Keratinocyte (primary cell): ENCODE results near the gene MGAT5. TPM values are rescaled to one million over a fixed set of nuclear protein-coding genes. Genes with fewer than 3 reads are reported as not detected.

ENCODE experiments used
- DNase-seq: peaks from one replicate; pipeline ENCODE4 v3.0.0-alpha.2; 2011; ENCODE audit warnings: low read depth, missing footprints, low spot score
- FAIRE-seq: peaks from 2 replicates; lab custom pipeline; 2011; peaks lifted over from hg19 to GRCh38; lab: Jason Lieb, UNC
- H2AFZ ChIP-seq: 2 replicates; pipeline ENCODE4 v1.6.0; 2012; ENCODE audit warnings: low read length, control low read depth, inconsistent platforms; ENCODE audit not compliant: control insufficient read depth
- H3K27ac ChIP-seq: 2 replicates; pipeline ENCODE4 v1.5.1; 2011; ENCODE audit warnings: low read length; ENCODE audit not compliant: control insufficient read depth, insufficient read depth
- H3K27me3 ChIP-seq: 3 replicates; pipeline ENCODE4 v1.6.0; 2011; ENCODE audit warnings: low read length; ENCODE audit not compliant: control insufficient read depth, insufficient read depth; ENCODE audit errors: extremely low read depth
- H3K36me3 ChIP-seq, 2 experiments: 2 replicates in 1 of 2; 3 replicates in 1 of 2; pipeline ENCODE4 v1.5.1; 2011; ENCODE audit warnings: low read length in 2 of 2, mild to moderate bottlenecking in 1 of 2; ENCODE audit not compliant: control insufficient read depth in 2 of 2, insufficient read depth in 2 of 2; ENCODE audit errors: extremely low read depth in 1 of 2
- H3K4me1 ChIP-seq: 3 replicates; pipeline ENCODE4 v1.5.1; 2011; ENCODE audit warnings: low read length; ENCODE audit not compliant: control insufficient read depth, insufficient read depth; ENCODE audit errors: extremely low read depth
- H3K4me2 ChIP-seq: 3 replicates; pipeline ENCODE4 v1.6.0; 2011; ENCODE audit warnings: low read depth, low read length; ENCODE audit not compliant: control insufficient read depth, insufficient read depth; ENCODE audit errors: extremely low read depth
- H3K4me3 ChIP-seq, 3 experiments: fragments of 200-600 bp in 1 of 3; sonication (generic) in 1 of 3; 2 replicates in 2 of 3; 3 replicates in 1 of 3; pipeline ENCODE4 v1.5.1; 2011 to 2016; ENCODE audit warnings: low read length in 3 of 3, mild to moderate bottlenecking in 3 of 3, control low read depth in 2 of 3, inconsistent platforms in 1 of 3, low read depth in 1 of 3, mixed read lengths in 1 of 3, mixed run types in 1 of 3, moderate library complexity in 1 of 3; ENCODE audit not compliant: control insufficient read depth in 2 of 3, insufficient read depth in 2 of 3; ENCODE audit errors: extremely low read depth in 1 of 3
- H3K79me2 ChIP-seq: 2 replicates; pipeline ENCODE4 v1.6.0; 2012; ENCODE audit warnings: low read length; ENCODE audit not compliant: control insufficient read depth, insufficient read depth
- H3K9ac ChIP-seq: 3 replicates; pipeline ENCODE4 v1.6.0; 2011; ENCODE audit warnings: low read length; ENCODE audit not compliant: control insufficient read depth, insufficient read depth; ENCODE audit errors: extremely low read depth
- H3K9me1 ChIP-seq: 3 replicates; pipeline ENCODE4 v1.6.0; 2011; ENCODE audit warnings: low read length; ENCODE audit not compliant: control insufficient read depth, insufficient read depth; ENCODE audit errors: extremely low read depth
- H3K9me3 ChIP-seq: 2 replicates; pipeline ENCODE4 v1.5.1; 2012; ENCODE audit warnings: low read depth, low read length; ENCODE audit not compliant: control insufficient read depth
- H4K20me1 ChIP-seq: 3 replicates; pipeline ENCODE4 v1.6.0; 2011; ENCODE audit warnings: low read length; ENCODE audit not compliant: control insufficient read depth, insufficient read depth; ENCODE audit errors: extremely low read depth
- CTCF ChIP-seq, 3 experiments: IDR thresholded peaks in 1 of 3; conservative IDR thresholded peaks in 1 of 3; optimal IDR thresholded peaks in 1 of 3; 2 replicates in 2 of 3; 3 replicates in 1 of 3; pipeline versions ENCODE3 to v1.5.1; 2011; ENCODE audit warnings: low read length in 3 of 3, mild to moderate bottlenecking in 3 of 3, moderate library complexity in 2 of 3, control low read depth in 1 of 3, inconsistent platforms in 1 of 3; ENCODE audit not compliant: insufficient read depth in 2 of 3; ENCODE audit errors: extremely low read depth in 1 of 3
- EZH2 ChIP-seq: IDR thresholded peaks from one replicate; pipeline ENCODE4 v1.6.1; 2012; ENCODE audit warnings: inconsistent platforms, mild to moderate bottlenecking, low read length, moderate library complexity
- dilution Hi-C: fragments of 300-500 bp; cut with MboI; formaldehyde crosslinking; loops from one replicate; pipeline ENCODE4 v1.7.0; 2020; ENCODE audit warnings: low sequenced_read_pairs; ENCODE audit not compliant: extremely low pct_ligation_motif_present
- polyA plus RNA-seq, 5 experiments: library from polyadenylated mRNA; depleted of rRNA in 3 of 5; stranded (reverse) in 3 of 5; stranded (forward) in 1 of 5; unstranded in 1 of 5; fragments of >200 nt; gene quantifications; 1 replicate in 1 of 5; 2 replicates in 3 of 5; 3 replicates in 1 of 5; pipeline versions ENCODE4 v1.2.1 to v1.2.3, GENCODE V29; 2011 to 2012; ENCODE audit warnings: missing spikeins in 2 of 5, low read depth in 1 of 5, low replicate concordance in 1 of 5

The MGAT5 gene
- polyA plus RNA-seq, 1 donor (not counting 4 experiments of a cell fraction or from before 2014, with no cell fraction given): 23.0 TPM

- Histone ChIP-seq H3K4me1 (no peaks in the 10 kb centered on the region), H3K9ac (no peak overlapping the region), H3K36me3 (no peaks in the 10 kb centered on the region), H3K9me3 (no peaks in the 10 kb centered on the region), H2AFZ (no peak overlapping the region), H3K27me3 (peaks cover 5% of the 10 kb centered on the region), H3K4me3 (no peak overlapping the region), H3K4me2 (no peak overlapping the region), H3K27ac (no peak overlapping the region), H3K9me1 (no peaks in the 10 kb centered on the region), H4K20me1 (no peaks in the 10 kb centered on the region), H3K79me2 (no peaks in the 10 kb centered on the region)
- FAIRE-seq (no peak), DNase-seq (no peak)
- no peak for TF ChIP-seq CTCF (optimal IDR thresholded peaks at IDR 0.05 in 1 of 3, IDR thresholded peaks at IDR 0.05 in 1 of 3, conservative IDR thresholded peaks at IDR 0.05 in 1 of 3; ENCODE audit: extremely low read depth in 1 of 3, insufficient read depth in 2 of 3, low read length in 3 of 3)
- TF ChIP-seq EZH2: no peak
- dilution Hi-C loops: no loop called here
Observed at GRCh38 chr2:134482766-134483340, 229.0 kb downstream of the MGAT5 start.

GRCh38 chr2:134489732-134490384, 236.0 kb downstream of the MGAT5 start:
- H3K36me3 ChIP-seq: no peaks in the 10 kb centered on the region
- no peaks in the 10 kb centered on the region for H3K9me1 ChIP-seq
- no peak overlapping the region for H3K4me3 ChIP-seq
- TF ChIP-seq EZH2 (no peak), CTCF (optimal IDR thresholded peaks at IDR 0.05 in 1 of 3, IDR thresholded peaks at IDR 0.05 in 1 of 3, conservative IDR thresholded peaks at IDR 0.05 in 1 of 3; ENCODE audit: extremely low read depth in 1 of 3, insufficient read depth in 2 of 3, low read length in 3 of 3) (no peak)
- H2AFZ ChIP-seq: no peak overlapping the region
- H3K27ac ChIP-seq: no peak overlapping the region
- dilution Hi-C loops: no loop called here
- FAIRE-seq (no peak), DNase-seq (no peak)
- no peaks in the 10 kb centered on the region for H3K79me2 ChIP-seq
- H3K9me3 ChIP-seq: no peaks in the 10 kb centered on the region
- H3K9ac ChIP-seq: no peak overlapping the region
- no peaks in the 10 kb centered on the region for H4K20me1 ChIP-seq
- peaks cover 20% of the 10 kb centered on the region for H3K27me3 ChIP-seq
- no peak overlapping the region for H3K4me2 ChIP-seq
- H3K4me1 ChIP-seq: no peaks in the 10 kb centered on the region
